ENCODE results near the gene UTF1.

The UTF1 gene

GRCh38 chr10:133247681-133248333 lies 17.8 kb downstream of the UTF1 start:
- peak; percentile 52 to 60 for DNase-seq
- TF ChIP-seq GATA1 (IDR thresholded peaks at IDR 0.05; ENCODE audit: low read depth, low read length) (no peak), POLR2A (IDR thresholded peaks at IDR 0.05; ENCODE audit: low read length) (no peak)

GRCh38 chr10:133248334-133248715 lies 18.3 kb downstream of the UTF1 start:
- TF ChIP-seq POLR2A (IDR thresholded peaks at IDR 0.05; ENCODE audit: low read length) (no peak), GATA1 (IDR thresholded peaks at IDR 0.05; ENCODE audit: low read depth, low read length) (no peak)
- no peak for DNase-seq

- TF ChIP-seq GATA1 (IDR thresholded peaks at IDR 0.05; ENCODE audit: low read depth, low read length), result no peak
- no peak for TF ChIP-seq POLR2A (IDR thresholded peaks at IDR 0.05; ENCODE audit: low read length)
- peak; percentile 24 to 35 for DNase-seq
Observed at GRCh38 chr10:133249094-133249780, 19.2 kb downstream of the UTF1 start.

- DNase-seq, result no peak
- TF ChIP-seq POLR2A (IDR thresholded peaks at IDR 0.05; ENCODE audit: low read length) (no peak), GATA1 (IDR thresholded peaks at IDR 0.05; ENCODE audit: low read depth, low read length) (no peak)
Observed at GRCh38 chr10:133249975-133250754, 20.1 kb downstream of the UTF1 start.

GRCh38 chr10:133251388-133252222 lies 21.6 kb downstream of the UTF1 start:
- peak; percentile 52 to 58 for DNase-seq
- no peak for TF ChIP-seq POLR2A (IDR thresholded peaks at IDR 0.05; ENCODE audit: low read length)
- no peak for TF ChIP-seq GATA1 (IDR thresholded peaks at IDR 0.05; ENCODE audit: low read depth, low read length)

GRCh38 chr10:133252223-133252552 lies 22.2 kb downstream of the UTF1 start:
- no peak for DNase-seq
- TF ChIP-seq POLR2A (IDR thresholded peaks at IDR 0.05; ENCODE audit: low read length) (no peak), GATA1 (IDR thresholded peaks at IDR 0.05; ENCODE audit: low read depth, low read length) (no peak)

GRCh38 chr10:133253361-133253955 lies 23.4 kb downstream of the UTF1 start:
- no peak for DNase-seq
- TF ChIP-seq GATA1 (IDR thresholded peaks at IDR 0.05; ENCODE audit: low read depth, low read length) (no peak), POLR2A (IDR thresholded peaks at IDR 0.05; ENCODE audit: low read length) (no peak)

- DNase-seq, result peak in 1 of 2 experiments; percentile 24
- TF ChIP-seq POLR2A (IDR thresholded peaks at IDR 0.05; ENCODE audit: low read length), result no peak
- TF ChIP-seq GATA1 (IDR thresholded peaks at IDR 0.05; ENCODE audit: low read depth, low read length), result no peak
Observed at GRCh38 chr10:133254421-133255120, 24.6 kb downstream of the UTF1 start.

GRCh38 chr10:133255323-133255722 lies 25.3 kb downstream of the UTF1 start:
- DNase-seq, result no peak
- TF ChIP-seq POLR2A (IDR thresholded peaks at IDR 0.05; ENCODE audit: low read length), result no peak
- no peak for TF ChIP-seq GATA1 (IDR thresholded peaks at IDR 0.05; ENCODE audit: low read depth, low read length)

GRCh38 chr10:133257489-133258065 lies 27.6 kb downstream of the UTF1 start:
- TF ChIP-seq GATA1 (IDR thresholded peaks at IDR 0.05; ENCODE audit: low read depth, low read length) (no peak), POLR2A (IDR thresholded peaks at IDR 0.05; ENCODE audit: low read length) (no peak)
- DNase-seq, result peak; percentile 64

GRCh38 chr10:133258066-133258817 lies 28.2 kb downstream of the UTF1 start:
- DNase-seq, result peak; percentile 34 to 36
- TF ChIP-seq POLR2A (IDR thresholded peaks at IDR 0.05; ENCODE audit: low read length) (no peak), GATA1 (IDR thresholded peaks at IDR 0.05; ENCODE audit: low read depth, low read length) (no peak)

Measured in erythroblast (primary cell).